ENCODE results near the gene SLC16A3. TPM values are rescaled to one million over a fixed set of nuclear protein-coding genes. Genes with fewer than 3 reads are reported as not detected.
"Not testable (repeated sequence)": the region's sequence is repeated elsewhere in the genome, so short reads cannot be mapped to it uniquely, and the experiment has no call there.

The SLC16A3 gene
- total RNA-seq, 1 donor from 2014 or later = 8.5 TPM

- TF ChIP-seq CTCF (IDR thresholded peaks at IDR 0.05; ENCODE audit: borderline replicate concordance) = no peak
- Histone ChIP-seq H3K4me3 (no peak overlapping the region), H3K4me1 (peaks cover 10% of the 10 kb centered on the region), H3K9me3 (replicated peaks) (no peaks in the 10 kb centered on the region), H3K27me3 (ENCODE audit: low read depth) (no peaks in the 10 kb centered on the region), H3K27ac (replicated peaks) (no peak overlapping the region), H3K36me3 (peaks cover 81% of the 10 kb centered on the region)
- no peak for DNase-seq
- intact Hi-C loops (cut with micrococcal nuclease) = no loop called here
Measured at GRCh38 chr17:82255402-82255972, 26.6 kb downstream of the SLC16A3 start.

- Histone ChIP-seq H3K9me3 (replicated peaks) (no peaks in the 10 kb centered on the region), H3K4me1 (peaks cover 3% of the 10 kb centered on the region), H3K4me3 (no peak overlapping the region), H3K36me3 (peaks cover 81% of the 10 kb centered on the region), H3K27me3 (ENCODE audit: low read depth) (no peaks in the 10 kb centered on the region), H3K27ac (replicated peaks) (no peak overlapping the region)
- TF ChIP-seq CTCF (IDR thresholded peaks at IDR 0.05; ENCODE audit: borderline replicate concordance) = no peak
- intact Hi-C loops (cut with micrococcal nuclease) = no loop called here
- DNase-seq = no peak
Measured at GRCh38 chr17:82256242-82256885, 27.5 kb downstream of the SLC16A3 start.

DNA sequence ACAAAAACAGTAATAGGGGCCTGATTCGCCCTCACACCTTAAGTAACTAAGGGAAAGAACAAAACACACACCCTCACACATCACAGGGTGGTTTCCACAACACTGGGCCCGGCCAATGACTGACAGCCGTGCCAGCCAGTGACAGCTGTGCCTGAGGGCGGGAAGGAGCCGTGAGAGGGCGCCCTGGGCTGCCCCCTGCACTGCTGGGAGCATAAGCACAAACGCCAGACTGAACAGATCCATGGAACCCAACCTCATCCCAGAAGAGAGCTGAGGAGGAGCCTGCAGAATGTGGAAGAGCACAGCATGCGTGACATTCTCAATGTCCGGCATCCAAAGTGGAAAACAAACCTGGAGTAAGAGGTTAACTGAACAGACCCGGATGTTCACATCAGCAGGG is 28.6 kb downstream of the SLC16A3 start:
- H3K27ac ChIP-seq (replicated peaks) = no peak overlapping the region
- intact Hi-C loops (cut with micrococcal nuclease) = no loop called here
- peaks cover 81% of the 10 kb centered on the region for H3K36me3 ChIP-seq
- no peak for DNase-seq
- H3K27me3 ChIP-seq (ENCODE audit: low read depth) = no peaks in the 10 kb centered on the region
- H3K9me3 ChIP-seq (replicated peaks) = no peaks in the 10 kb centered on the region
- H3K4me3 ChIP-seq = no peak overlapping the region
- peaks cover 3% of the 10 kb centered on the region for H3K4me1 ChIP-seq
- no peak for TF ChIP-seq CTCF (IDR thresholded peaks at IDR 0.05; ENCODE audit: borderline replicate concordance)

- TF ChIP-seq CTCF (IDR thresholded peaks at IDR 0.05; ENCODE audit: borderline replicate concordance) = no peak
- Histone ChIP-seq H3K36me3 (peaks cover 81% of the 10 kb centered on the region), H3K9me3 (replicated peaks) (no peaks in the 10 kb centered on the region), H3K4me3 (no peak overlapping the region), H3K27me3 (ENCODE audit: low read depth) (no peaks in the 10 kb centered on the region), H3K27ac (replicated peaks) (no peak overlapping the region), H3K4me1 (peaks cover 3% of the 10 kb centered on the region)
- intact Hi-C loops (cut with micrococcal nuclease) = no loop called here
- DNase-seq = no peak
Measured at GRCh38 chr17:82258555-82258954, 29.7 kb downstream of the SLC16A3 start.

DNA sequence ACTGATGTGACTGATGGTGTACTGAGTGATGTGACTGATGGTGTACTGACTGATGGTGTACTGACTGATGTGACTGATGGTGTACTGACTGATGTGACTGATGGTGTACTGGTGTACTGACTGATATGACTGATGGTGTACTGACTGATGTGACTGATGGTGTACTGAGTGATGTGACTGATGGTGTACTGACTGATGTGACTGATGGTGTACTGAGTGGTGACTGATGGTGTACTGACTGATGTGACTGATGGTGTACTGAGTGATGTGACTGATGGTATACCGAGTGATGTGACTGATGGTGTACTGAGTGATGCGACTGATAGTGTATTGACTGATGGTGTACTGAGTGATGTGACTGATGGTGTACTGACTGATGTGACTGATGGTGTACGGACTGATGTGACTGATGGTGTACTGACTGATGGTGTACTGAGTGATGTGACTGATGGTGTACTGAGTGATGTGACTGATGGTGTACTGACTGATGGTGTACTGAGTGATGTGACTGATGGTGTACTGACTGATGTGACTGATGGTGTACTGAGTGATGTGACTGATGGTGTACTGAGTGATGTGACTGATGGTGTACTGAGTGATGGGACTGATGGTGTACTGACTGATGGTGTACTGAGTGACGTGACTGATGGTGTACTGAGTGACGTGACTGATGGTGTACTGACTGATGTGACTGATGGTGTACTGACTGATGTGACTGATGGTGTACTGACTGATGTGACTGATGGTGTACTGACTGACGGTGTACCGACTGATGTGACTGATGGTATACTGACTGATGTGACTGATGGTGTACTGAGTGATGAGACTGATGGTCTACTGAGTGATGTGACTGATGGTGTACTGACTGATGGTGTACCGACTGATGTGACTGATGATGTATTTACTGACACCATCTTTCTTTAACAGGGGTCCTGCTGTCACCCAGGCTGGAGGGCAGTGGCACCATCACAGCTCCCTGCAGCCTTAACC is 31.4 kb downstream of the SLC16A3 start:
- H3K4me1 ChIP-seq; intact Hi-C loops (cut with micrococcal nuclease); DNase-seq; H3K27ac ChIP-seq (replicated peaks); H3K27me3 ChIP-seq (ENCODE audit: low read depth); H3K9me3 ChIP-seq (replicated peaks); H3K4me3 ChIP-seq: not testable (repeated sequence)
- peaks cover 94% of the 10 kb centered on the region for H3K36me3 ChIP-seq
